HUDEP-2 (cell line): ENCODE results near the gene PERCC1.

Experiments used
- DNase-seq, 76 experiments: peaks; one replicate each; lab custom pipeline; 2025; ENCODE audit not compliant: unreplicated experiment in 76 of 76; lab: John Stamatoyannopoulos, UW

The PERCC1 gene

GRCh38 chr16:1448536-1449116 lies 17.7 kb downstream of the PERCC1 start:
- DNase-seq = no peak

DNA sequence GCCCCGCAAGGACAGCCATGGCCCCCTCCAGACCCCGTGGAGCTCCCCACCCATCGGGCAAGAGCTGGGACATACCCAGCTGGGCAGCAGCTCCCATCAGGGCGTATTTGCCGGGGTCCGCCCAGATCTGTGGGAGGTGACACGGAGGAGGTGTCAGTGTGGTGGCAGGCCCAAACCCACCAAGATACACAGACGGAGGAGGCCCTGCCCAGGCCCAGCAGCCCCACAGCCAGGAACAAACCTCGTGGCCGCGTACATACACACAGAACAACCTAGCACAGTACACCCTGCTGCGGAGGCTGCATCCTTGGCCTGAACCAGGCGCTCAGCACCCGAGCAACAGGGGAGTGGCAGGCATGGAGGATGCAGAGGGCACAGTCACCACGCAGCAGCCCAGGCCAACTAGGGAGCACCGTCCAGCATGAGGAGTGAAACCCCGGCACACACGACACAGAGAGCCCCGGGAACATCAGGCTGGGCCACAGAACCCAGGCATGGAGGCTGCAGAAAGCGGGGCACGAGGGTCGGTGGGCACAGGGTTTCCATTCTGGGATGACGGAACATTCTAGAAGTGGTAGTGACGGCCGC lies 18.4 kb downstream of the PERCC1 start:
- DNase-seq = no peak

GRCh38 chr16:1450218-1450617 lies 19.3 kb downstream of the PERCC1 start:
- no peak for DNase-seq

- DNase-seq = no peak
These were observed 20.0 kb downstream of the PERCC1 start for GRCh38 chr16:1450841-1451240.

DNA sequence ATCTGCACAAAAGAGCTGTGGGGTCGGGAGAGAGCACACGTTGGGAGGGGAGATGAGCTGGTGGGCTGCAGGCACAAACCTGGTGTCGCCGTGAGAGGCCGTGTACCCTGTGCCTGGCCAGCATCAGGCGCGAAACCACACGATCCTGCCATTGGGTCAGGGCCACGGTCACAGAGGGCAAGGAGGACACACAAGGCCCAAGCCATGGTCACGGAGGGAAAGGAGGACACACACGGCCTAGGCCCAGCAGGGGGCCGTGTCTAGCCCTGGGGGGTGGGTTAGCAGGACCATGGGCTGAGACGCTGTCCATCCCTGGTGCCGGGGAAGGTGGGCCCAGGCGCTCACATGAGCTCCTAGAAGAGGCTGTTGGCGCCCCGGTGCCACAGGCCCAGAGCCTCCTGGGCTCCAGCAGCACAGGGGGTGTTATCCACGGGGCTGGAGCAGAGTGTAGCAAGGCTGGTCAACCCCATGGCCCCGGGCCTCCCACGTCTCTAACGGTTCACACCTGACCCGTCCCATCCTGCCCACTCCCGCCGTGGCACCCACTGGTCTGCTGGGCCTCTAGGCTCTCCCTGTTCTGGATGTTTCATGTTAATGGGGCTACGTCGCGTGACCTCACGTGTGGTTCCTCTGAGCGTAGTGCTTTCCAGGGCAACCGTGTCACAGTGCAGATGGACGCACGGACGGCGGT lies 21.0 kb downstream of the PERCC1 start:
- no peak for DNase-seq

DNA sequence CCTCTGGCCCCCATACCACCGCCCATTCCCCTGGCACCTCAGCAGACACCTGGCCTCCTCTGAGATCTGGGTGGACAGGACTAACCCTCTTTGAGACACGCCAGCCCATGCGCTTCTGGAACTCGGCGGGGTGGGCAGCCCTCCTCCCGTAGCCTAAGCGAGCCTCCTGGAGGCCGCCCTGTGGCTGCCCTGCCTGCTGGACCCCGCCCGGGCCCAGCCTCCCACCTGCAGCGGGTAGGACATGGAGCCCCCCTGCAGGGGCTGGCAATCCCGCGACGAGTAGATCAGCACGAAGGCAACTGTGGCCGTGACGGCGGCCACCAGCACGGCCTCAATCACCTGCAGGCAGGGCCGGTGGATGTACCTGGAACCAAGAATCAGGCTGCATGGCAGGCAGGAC lies 21.7 kb downstream of the PERCC1 start:
- DNase-seq = no peak

DNA sequence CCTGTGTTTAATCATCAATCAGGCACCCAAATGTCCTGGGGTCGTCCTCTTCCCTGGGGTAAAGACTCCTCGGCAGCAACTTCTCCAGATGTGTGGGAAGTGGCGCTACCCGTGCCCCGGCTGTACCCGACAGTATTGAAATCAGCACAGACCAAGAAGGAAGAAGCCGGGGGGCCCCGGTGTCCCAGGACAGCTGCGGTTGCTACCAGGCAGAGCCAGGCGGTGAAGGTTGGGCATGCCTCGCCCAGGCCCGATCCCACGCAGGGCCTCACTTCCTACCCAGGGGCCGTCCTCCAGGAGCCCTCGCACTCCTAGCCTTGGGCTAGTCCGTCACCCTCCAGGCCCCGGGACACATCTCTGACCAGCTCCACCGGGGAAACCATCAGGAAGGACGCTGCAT lies 22.4 kb downstream of the PERCC1 start:
- DNase-seq = no peak

DNA sequence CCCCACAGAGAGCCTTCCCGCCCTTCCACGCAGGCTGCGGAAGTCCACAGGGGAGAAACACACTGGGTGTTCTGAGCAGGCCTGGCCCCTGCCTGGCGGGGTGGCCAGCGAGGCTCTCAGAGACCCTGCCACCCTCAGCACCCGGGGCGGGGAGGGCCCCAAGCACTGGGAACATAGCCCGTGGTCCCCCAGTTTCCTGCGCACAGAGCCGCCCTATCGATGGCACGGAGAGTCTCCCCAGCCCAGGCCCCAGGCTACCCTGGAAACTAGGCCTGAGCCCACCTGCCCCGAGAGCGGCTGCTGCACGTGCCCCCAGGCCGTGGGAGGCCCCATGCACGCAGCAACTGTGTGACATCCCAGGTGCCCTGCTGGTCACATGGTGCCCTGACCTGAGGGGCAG lies 23.7 kb downstream of the PERCC1 start:
- DNase-seq = no peak

DNA sequence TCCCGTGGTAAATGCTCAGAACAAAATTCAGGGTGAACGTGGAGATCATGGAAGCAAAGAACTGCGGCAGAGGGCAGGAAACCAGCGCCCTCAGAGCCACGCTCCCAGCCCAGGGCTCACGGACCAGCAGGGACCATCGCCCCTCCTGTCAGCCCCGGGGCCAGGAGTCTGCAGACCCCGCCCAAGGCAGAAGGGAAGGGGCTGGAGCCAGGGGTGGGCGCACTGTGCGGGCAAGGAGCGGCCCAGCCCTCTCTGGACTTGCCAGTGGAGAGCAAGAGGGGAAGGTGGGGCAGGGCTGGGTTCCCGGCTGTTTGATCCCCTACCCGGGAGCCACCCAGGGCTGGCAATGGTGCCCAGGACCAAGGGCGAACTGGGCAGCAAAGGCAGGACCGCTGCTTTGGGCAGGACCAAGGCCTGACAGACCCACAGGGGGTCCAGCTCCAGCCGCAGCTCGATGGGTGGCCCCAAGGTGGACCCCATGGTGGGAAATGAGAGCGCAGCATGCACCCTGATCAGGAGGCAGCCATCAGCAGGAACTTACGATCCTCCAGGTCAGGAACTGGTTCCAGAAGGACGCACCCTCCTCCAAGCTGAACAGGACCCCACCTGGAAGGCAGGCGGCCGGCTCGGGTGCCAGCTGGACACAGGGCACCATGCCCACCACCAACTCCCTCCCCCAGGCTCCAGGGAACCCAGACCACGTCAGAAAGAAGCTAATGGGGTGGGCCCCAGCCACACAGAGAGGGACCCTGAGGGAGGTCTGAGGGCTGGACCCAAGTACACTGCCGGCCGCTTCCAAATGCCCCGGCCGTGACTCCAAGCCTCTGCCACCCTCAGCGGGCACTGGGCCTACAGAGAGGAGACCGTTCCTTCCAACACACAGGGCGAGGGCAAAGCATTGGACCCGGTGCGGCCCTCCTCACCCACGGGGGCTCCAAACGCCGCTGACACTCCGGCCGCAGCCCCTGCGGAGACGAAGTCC lies 24.6 kb downstream of the PERCC1 start:
- DNase-seq = no peak

GRCh38 chr16:1456951-1457350 lies 26.1 kb downstream of the PERCC1 start:
- DNase-seq = no peak

DNA sequence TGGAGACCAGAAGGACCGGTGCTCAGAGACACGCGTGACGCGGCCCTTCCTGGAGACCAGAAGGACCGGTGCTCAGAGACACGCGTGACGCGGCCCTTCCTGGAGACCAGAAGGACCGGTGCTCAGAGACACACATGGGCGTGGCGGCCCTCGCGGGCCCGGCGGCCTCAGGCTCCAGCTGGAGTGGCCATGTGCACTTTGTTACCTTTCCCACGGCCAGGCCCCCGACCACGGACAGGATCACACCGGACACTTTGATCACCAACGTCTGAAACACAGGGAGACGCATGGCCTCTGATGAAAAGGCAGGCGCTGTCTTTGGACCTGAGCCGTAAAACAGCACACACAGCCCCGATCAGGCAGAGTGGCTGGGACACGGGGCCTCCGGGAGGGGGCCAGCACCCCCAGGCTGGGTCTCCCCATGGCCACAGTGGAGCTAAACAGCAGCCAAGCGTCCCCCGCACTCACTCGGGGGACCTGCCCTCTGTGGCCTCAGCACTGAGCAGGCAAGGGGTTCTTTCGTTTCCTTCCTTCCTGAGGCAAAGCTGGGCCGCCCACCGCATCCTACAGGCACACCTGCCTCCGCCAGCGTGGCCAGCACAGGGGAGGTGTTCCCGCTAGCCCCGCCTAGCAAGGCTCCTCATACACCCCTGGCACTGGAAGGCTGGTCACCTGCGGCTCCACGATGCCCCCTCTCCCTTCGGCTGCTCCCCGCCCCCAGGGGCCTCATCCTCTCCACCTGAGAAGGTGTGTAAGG lies 26.8 kb downstream of the PERCC1 start:
- DNase-seq = no peak

DNA sequence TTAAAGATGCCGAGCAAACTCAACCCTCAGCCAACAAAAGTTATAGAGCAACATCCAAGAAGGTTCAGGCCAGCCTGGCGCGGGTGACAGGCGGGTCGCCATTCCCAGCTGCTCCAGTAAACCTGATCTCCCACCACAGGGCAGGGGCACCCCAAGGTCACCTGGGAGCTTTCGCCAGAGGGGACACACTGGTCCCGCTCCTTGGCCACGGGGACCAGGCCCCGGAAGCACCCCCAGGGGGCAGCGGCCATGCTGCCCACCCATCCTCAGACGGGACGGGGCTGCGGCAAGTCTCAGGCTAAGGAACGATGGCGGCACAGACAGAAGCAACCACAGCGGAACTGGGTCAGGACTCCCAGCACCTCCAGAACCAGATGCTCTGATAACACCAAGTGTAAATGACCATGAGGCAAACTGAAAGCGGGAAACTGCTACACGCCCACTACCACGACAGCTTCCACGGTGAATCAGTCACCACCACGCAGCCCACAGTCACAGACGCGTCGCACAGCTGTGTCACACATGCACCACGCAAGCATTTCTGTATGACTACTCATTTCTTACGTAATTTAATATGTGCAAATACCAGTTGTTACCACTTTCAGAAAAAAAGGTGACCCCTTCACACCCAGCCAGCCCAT lies 27.6 kb downstream of the PERCC1 start:
- DNase-seq = no peak

DNA sequence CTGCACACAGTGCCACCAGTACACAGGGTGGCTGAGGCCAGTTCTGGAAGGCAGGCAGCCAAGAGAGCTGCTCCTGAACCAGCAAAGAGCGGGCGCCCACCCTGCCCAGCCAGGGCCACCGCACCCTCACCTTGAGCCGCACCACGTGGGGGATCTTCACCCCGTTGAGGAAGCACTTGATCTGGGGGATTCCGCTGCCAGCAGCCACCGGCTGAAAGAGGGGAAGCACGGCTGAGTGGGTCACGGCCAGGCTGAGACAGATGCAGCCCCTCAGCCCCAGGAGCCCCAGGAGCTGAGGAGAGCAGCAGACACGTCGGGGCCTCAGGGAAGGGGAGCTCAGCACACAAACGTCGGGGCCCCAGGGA lies 28.1 kb downstream of the PERCC1 start:
- no peak for DNase-seq

DNA sequence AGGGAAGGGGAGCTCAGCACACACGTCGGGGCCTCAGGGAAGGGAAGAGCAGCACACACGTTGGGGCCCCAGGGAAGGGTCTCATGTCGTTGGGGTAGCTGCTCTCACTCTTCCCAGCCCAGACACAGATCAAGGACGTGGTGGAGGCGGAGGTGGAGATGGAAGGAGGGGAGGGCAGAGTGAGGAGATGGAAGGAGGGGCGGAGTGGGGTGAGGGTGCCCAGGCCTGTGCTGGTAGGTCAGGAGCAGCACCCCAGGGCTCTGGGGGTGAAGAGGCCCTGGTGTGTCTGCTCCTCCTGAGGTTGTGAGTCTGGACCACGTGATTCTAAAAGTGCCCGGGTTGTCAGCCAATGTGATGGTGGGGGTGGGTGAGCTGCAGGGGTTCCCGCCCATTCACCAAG lies 29.1 kb downstream of the PERCC1 start:
- DNase-seq = no peak

GRCh38 chr16:1460602-1461138 lies 29.8 kb downstream of the PERCC1 start:
- DNase-seq = no peak

GRCh38 chr16:1461146-1461545 lies 30.3 kb downstream of the PERCC1 start:
- no peak for DNase-seq

DNA sequence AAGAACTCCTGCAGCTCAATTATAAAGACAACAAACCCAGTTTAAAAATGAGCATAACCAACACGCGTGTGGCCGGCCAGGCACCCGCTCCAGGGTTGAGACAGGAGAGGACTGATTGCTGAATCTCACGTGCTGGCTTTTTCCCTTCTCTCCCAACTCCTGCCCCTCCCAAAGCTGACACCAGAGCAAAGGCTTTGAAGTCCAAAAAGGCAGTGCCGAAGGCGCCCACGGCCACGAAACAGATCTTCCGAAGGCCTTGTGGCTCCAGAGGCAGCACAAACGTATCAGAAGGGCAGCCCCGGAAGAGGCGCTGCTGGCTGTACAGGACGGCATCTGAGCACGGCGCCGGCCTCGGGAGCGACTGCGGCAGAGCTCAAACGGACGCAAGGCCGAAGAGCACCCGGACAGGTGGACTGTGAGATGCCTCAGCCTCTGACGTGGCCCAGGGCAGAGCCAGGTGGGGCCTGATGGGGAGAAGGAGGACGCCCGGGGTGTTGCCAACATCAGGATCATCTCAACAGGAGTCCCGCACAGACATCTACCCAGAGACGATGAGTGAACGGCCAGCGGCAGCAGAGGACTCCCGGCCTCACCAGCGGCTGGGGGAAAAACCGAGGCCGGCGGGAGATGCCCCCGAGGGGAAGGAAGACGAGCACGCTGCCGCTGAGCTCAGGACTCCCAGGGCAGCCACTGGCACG lies 33.5 kb downstream of the PERCC1 start:
- no peak for DNase-seq

- DNase-seq = no peak
These were observed 34.2 kb downstream of the PERCC1 start for GRCh38 chr16:1464894-1465566.

GRCh38 chr16:1465567-1465915 lies 34.7 kb downstream of the PERCC1 start:
- DNase-seq = no peak
